ENCODE measurements around the gene CDC123. TPM values are rescaled to one million over a fixed set of nuclear protein-coding genes. Genes with fewer than 3 reads are reported as not detected.

CDC123 gene
- total RNA-seq, 1 donor = 93.0 TPM

- DNase-seq (ENCODE audit: low read depth) = no peak
- no peak for TF ChIP-seq CTCF (IDR thresholded peaks at IDR 0.05; ENCODE audit: insufficient read depth, low read length)
- no peak overlapping the region for H3K4me3 ChIP-seq (ENCODE audit: low read depth, low read length)
Observed at GRCh38 chr10:12180221-12180974, 15.6 kb upstream of the CDC123 start.

GRCh38 chr10:12181065-12181775, 14.8 kb upstream of the CDC123 start:
- TF ChIP-seq CTCF (IDR thresholded peaks at IDR 0.05; ENCODE audit: insufficient read depth, low read length) = no peak
- H3K4me3 ChIP-seq (ENCODE audit: low read depth, low read length) = no peak overlapping the region
- DNase-seq (ENCODE audit: low read depth) = no peak

GRCh38 chr10:12184165-12184564, 11.8 kb upstream of the CDC123 start:
- DNase-seq (ENCODE audit: low read depth) = no peak
- no peak overlapping the region for H3K4me3 ChIP-seq (ENCODE audit: low read depth, low read length)
- TF ChIP-seq CTCF (IDR thresholded peaks at IDR 0.05; ENCODE audit: insufficient read depth, low read length) = no peak

GRCh38 chr10:12186323-12186722, 9.7 kb upstream of the CDC123 start:
- no peak overlapping the region for H3K4me3 ChIP-seq (ENCODE audit: low read depth, low read length)
- TF ChIP-seq CTCF (IDR thresholded peaks at IDR 0.05; ENCODE audit: insufficient read depth, low read length) = no peak
- no peak for DNase-seq (ENCODE audit: low read depth)

GRCh38 chr10:12187321-12187905, 8.6 kb upstream of the CDC123 start:
- DNase-seq (ENCODE audit: low read depth) = no peak
- TF ChIP-seq CTCF (IDR thresholded peaks at IDR 0.05; ENCODE audit: insufficient read depth, low read length) = no peak
- H3K4me3 ChIP-seq (ENCODE audit: low read depth, low read length) = no peak overlapping the region

- H3K4me3 ChIP-seq (ENCODE audit: low read depth, low read length) = no peak overlapping the region
- DNase-seq (ENCODE audit: low read depth) = no peak
- TF ChIP-seq CTCF (IDR thresholded peaks at IDR 0.05; ENCODE audit: insufficient read depth, low read length) = no peak
Observed at GRCh38 chr10:12188656-12189055, 7.3 kb upstream of the CDC123 start.

All from fibroblast of the aortic adventitia (primary cell).